K562 (cell line): ENCODE results near the gene TRIM65. TPM values are rescaled to one million over a fixed set of nuclear protein-coding genes. Genes with fewer than 3 reads are reported as not detected.

Source experiments
- ATAC-seq: fragments of 200-7000 bp; cut with Tn5 transposase; 3 replicates; pipeline ENCODE4 v1.9.1; 2020; ENCODE audit warnings: moderate library complexity
- BruUV-seq: library from RNA; stranded (reverse); fragments of 400-500 nt; replicated peaks from 2 replicates; lab custom pipeline; 2021; lab: Mats Ljungman, UMichigan
- CTCF ChIA-PET: fragments of 300-600 bp; formaldehyde crosslinking; extraction: SDS; loops from one replicate; lab custom pipeline; 2021; ENCODE audit warnings: low intra/inter-chr PET ratio; lab: Yijun Ruan, JAX
- POLR2A ChIA-PET: fragments of 300-600, 350-650 bp; sonication (Branson Sonifier 250); formaldehyde crosslinking; extraction: SDS; loops from one replicate; lab custom pipeline; 2021; ENCODE audit warnings: antibody characterized with exemption, inconsistent platforms; lab: Yijun Ruan, JAX
- DNase-seq, 4 experiments: peaks; one replicate each; pipeline versions ENCODE4 v3.0.0 to v3.0.0-alpha.2; 2011 to 2018; ENCODE audit warnings: low spot score in 3 of 4, mixed read lengths in 3 of 4; ENCODE audit errors: extremely low read depth in 1 of 4
- FAIRE-seq: peaks from 2 replicates; lab custom pipeline; 2011; peaks lifted over from hg19 to GRCh38; lab: Jason Lieb, UNC
- H2AFZ ChIP-seq: 2 replicates; pipeline ENCODE4 v1.6.0; 2011; ENCODE audit warnings: low read depth, low read length, control low read depth, inconsistent platforms
- H3K27ac ChIP-seq: fragments of 200-600 bp; 3 replicates; pipeline ENCODE4 v1.8.0; 2011; ENCODE audit warnings: low read depth, mild to moderate bottlenecking, control low read depth, inconsistent platforms, low read length, moderate library complexity, mixed read lengths; ENCODE audit errors: extremely low read depth
- H3K27me3 ChIP-seq, 2 experiments: fragments of 300-600 bp in 1 of 2; 2 replicates in 1 of 2; 3 replicates in 1 of 2; pipeline versions ENCODE4 v1.6.0 to v1.8.0; 2011; ENCODE audit warnings: inconsistent platforms in 2 of 2, low read length in 2 of 2, mild to moderate bottlenecking in 1 of 2, mixed read lengths in 1 of 2, moderate library complexity in 1 of 2; ENCODE audit not compliant: control insufficient read depth in 2 of 2, insufficient read depth in 2 of 2
- H3K36me3 ChIP-seq: fragments of 300-600 bp; 3 replicates; pipeline ENCODE4 v1.8.0; 2011; ENCODE audit warnings: mild to moderate bottlenecking, low read length, inconsistent platforms; ENCODE audit not compliant: control insufficient read depth, insufficient read depth
- H3K4me1 ChIP-seq, 2 experiments: fragments of 200-600 bp in 1 of 2; replicated peaks in 1 of 2; 2 replicates in 1 of 2; 3 replicates in 1 of 2; pipeline versions ENCODE4 v1.5.1 to v1.8.0; 2011; ENCODE audit warnings: inconsistent platforms in 2 of 2, low read length in 2 of 2, mild to moderate bottlenecking in 1 of 2, mixed read lengths in 1 of 2, moderate library complexity in 1 of 2; ENCODE audit not compliant: control insufficient read depth in 2 of 2, insufficient read depth in 2 of 2
- H3K4me2 ChIP-seq: 2 replicates; pipeline ENCODE4 v1.6.1; 2011; ENCODE audit warnings: low read length, control low read depth, inconsistent platforms, mixed read lengths; ENCODE audit not compliant: insufficient read depth
- H3K4me3 ChIP-seq: fragments of 200-600 bp; sonication (generic), shearing (Covaris generic); 2 replicates; pipeline ENCODE4 v1.5.1; 2016; ENCODE audit warnings: control low read depth, inconsistent platforms
- H3K79me2 ChIP-seq: fragments of 200-600 bp; 3 replicates; pipeline ENCODE4 v1.8.0; 2011; ENCODE audit warnings: low read length, inconsistent platforms; ENCODE audit not compliant: control insufficient read depth, insufficient read depth
- H3K9ac ChIP-seq, 2 experiments: 2 replicates each; pipeline versions ENCODE4 v1.6.0 to v1.6.1; 2011; ENCODE audit warnings: low read depth in 2 of 2, low read length in 2 of 2, control low read depth in 1 of 2, inconsistent platforms in 1 of 2, mild to moderate bottlenecking in 1 of 2, mixed read lengths in 1 of 2; ENCODE audit not compliant: insufficient read depth in 1 of 2
- H3K9me1 ChIP-seq: one replicate; pipeline ENCODE4 v1.6.0; 2011; ENCODE audit warnings: inconsistent platforms, mild to moderate bottlenecking, low read length, moderate library complexity; ENCODE audit not compliant: control insufficient read depth, insufficient read depth
- H3K9me3 ChIP-seq: replicated peaks from 2 replicates; pipeline ENCODE4 v1.5.1; 2011; ENCODE audit warnings: low read depth, low read length, inconsistent platforms; ENCODE audit not compliant: control insufficient read depth, insufficient read depth
- H4K20me1 ChIP-seq: replicated peaks from 2 replicates; pipeline ENCODE4 v1.6.1; 2011; ENCODE audit warnings: low read length, inconsistent platforms, mixed read lengths; ENCODE audit not compliant: control insufficient read depth, insufficient read depth
- BHLHE40 ChIP-seq: IDR thresholded peaks from 2 replicates; pipeline ENCODE4 v1.6.1; 2011; ENCODE audit warnings: low read length, improper control_type of control experiment
- CHD2 ChIP-seq: IDR thresholded peaks from 2 replicates; pipeline ENCODE4 v1.6.1; 2011; ENCODE audit warnings: low read depth, low read length
- JUND ChIP-seq, 2 experiments: IDR thresholded peaks; 2 replicates in 1 of 2; 3 replicates in 1 of 2; pipeline ENCODE4 v1.6.1; 2011; ENCODE audit warnings: borderline replicate concordance in 2 of 2, low read depth in 2 of 2, low read length in 2 of 2, improper control_type of control experiment in 1 of 2, missing biosample characterization in 1 of 2, missing genetic modification characterization in 1 of 2, missing genetic modification reagents in 1 of 2
- PBX2 ChIP-seq, 2 experiments: IDR thresholded peaks in 1 of 2; conservative IDR thresholded peaks in 1 of 2; 2 replicates each; pipeline ENCODE4 v1.6.1; 2016; ENCODE audit warnings: low read depth in 2 of 2, mild to moderate bottlenecking in 1 of 2, missing compliant biosample characterization in 1 of 2, missing genetic modification characterization in 1 of 2, moderate library complexity in 1 of 2
- POLR2G ChIP-seq: fragments of 200-400 bp; formaldehyde crosslinking; IDR thresholded peaks from 2 replicates; pipeline ENCODE4 v1.6.1; 2017; ENCODE audit warnings: low read depth, mild to moderate bottlenecking, antibody characterized with exemption, low read length, moderate library complexity
- PRPF4 ChIP-seq: fragments of 200-400 bp; formaldehyde crosslinking; IDR thresholded peaks from one replicate; pipeline ENCODE4 v1.6.1; 2017; ENCODE audit warnings: low read length, low read depth, mild to moderate bottlenecking; ENCODE audit not compliant: insufficient read depth, poor library complexity, severe bottlenecking
- RAD21 ChIP-seq, 2 experiments: fragments of 250-450 bp in 1 of 2; fragments of 450-650 bp in 1 of 2; sonication (Bioruptor Pico) in 1 of 2; formaldehyde crosslinking in 1 of 2; IDR thresholded peaks in 1 of 2; conservative IDR thresholded peaks in 1 of 2; 2 replicates each; pipeline versions ENCODE4 v1.4.0 to v1.8.0; 2020 to 2022; ENCODE audit warnings: mild to moderate bottlenecking in 2 of 2, moderate library complexity in 1 of 2
- RAD51 ChIP-seq: fragments of 450-650 bp; IDR thresholded peaks from 2 replicates; pipeline ENCODE4 v1.7.1; 2016; ENCODE audit warnings: low read depth, mild to moderate bottlenecking, borderline replicate concordance
- RCOR1 ChIP-seq, 2 experiments: IDR thresholded peaks; 2 replicates each; pipeline ENCODE4 v1.6.1; 2012; ENCODE audit warnings: low read depth in 2 of 2, low read length in 2 of 2, borderline replicate concordance in 1 of 2, improper control_type of control experiment in 1 of 2
- RFX1 ChIP-seq: fragments of 450-650 bp; IDR thresholded peaks from 2 replicates; pipeline ENCODE4 v1.6.1; 2016; ENCODE audit warnings: mild to moderate bottlenecking, moderate library complexity
- THRAP3 ChIP-seq: fragments of 450-650 bp; IDR thresholded peaks from 2 replicates; pipeline ENCODE4 v1.6.1; 2016; ENCODE audit warnings: mild to moderate bottlenecking, inconsistent platforms, borderline replicate concordance
- TRIM25 ChIP-seq: fragments of 450-650 bp; IDR thresholded peaks from 2 replicates; pipeline ENCODE4 v1.7.0; 2016; ENCODE audit warnings: borderline replicate concordance
- TRIM28 ChIP-seq: fragments of 450-650 bp; IDR thresholded peaks from 2 replicates; pipeline ENCODE4 v1.6.1; 2017
- ZNF512 ChIP-seq: IDR thresholded peaks from 2 replicates; pipeline ENCODE4 v1.6.1; 2016; ENCODE audit warnings: missing genetic modification characterization, missing compliant biosample characterization
- ZNF589 ChIP-seq: fragments of 200-800 bp; sonication (Bioruptor generic); IDR thresholded peaks from 2 replicates; pipeline ENCODE4 v1.6.1; 2016; ENCODE audit warnings: low read depth, missing genetic modification characterization, missing compliant biosample characterization
- WGBS: fragments of 100-300 bp; shearing (Covaris generic); methylation state at CpG from one replicate; pipeline ENCODE4 v1.1.6; 2016; ENCODE audit warnings: low coverage, mixed read lengths; ENCODE audit not compliant: insufficient coverage; ENCODE audit errors: missing lambda C conversion rate; 5-methylcytosine and 5-hydroxymethylcytosine counted together
- in situ Hi-C: fragments of 300-500 bp; cut with MboI; formaldehyde crosslinking; loops from 4 replicates; pipeline ENCODE4 v1.15.0; 2018; ENCODE audit warnings: inconsistent platforms, mixed read lengths
- intact Hi-C: fragments of 100-400 bp; cut with micrococcal nuclease; formaldehyde crosslinking; loops from 2 replicates; pipeline ENCODE4 v1.14.2; 2022
- polyA plus RNA-seq, 8 experiments: library from polyadenylated mRNA; depleted of rRNA in 4 of 8; stranded (reverse) in 5 of 8; unstranded in 3 of 8; fragments of >200 nt; fragmentation: Nextera tagmentation in 2 of 8; fragmentation: Illumina TruSeq in 1 of 8; extraction: Ambion mirVana in 2 of 8; extraction: Trizol in 1 of 8; gene quantifications; 2 replicates each; pipeline versions ENCODE4 v1.2.1 to v1.2.3, GENCODE V29; 2011 to 2014; ENCODE audit warnings: inconsistent platforms in 1 of 8, missing spikeins in 1 of 8
- total RNA-seq, 7 experiments: library from RNA; depleted of rRNA in 6 of 7; stranded (reverse); fragments of >200 nt in 6 of 7; fragmentation: Illumina TruSeq in 2 of 7; extraction: Trizol in 2 of 7; gene quantifications; 2 replicates each; pipeline versions ENCODE4 v1.2.1 to v1.2.3, GENCODE V29; 2011 to 2021; ENCODE audit warnings: low replicate concordance in 1 of 7

Gene TRIM65
- total and polyA plus RNA-seq, 9 of the 15 experiments (the other 6 are each of a cell fraction or from before 2014, with no cell fraction given), result 2.8 to 45.7 (median 22.9) TPM

DNA sequence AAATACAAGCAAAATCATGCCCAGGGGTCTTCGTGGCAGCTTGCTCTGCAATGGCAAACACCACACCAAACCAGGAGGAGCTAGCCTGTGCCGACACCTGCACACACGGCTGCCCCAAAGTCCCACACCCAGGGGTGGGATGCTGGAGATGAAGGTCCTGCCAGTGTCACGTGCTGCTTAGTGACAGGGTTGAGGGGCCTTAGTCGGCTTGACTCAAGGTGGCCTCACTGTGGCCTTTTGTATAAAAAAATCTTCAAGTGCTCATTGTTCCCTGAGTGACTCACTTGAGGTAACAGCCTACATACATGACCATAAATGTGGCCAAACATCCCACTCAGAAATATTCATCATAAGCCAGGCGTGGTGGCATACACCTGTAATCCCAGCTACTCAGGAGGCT, 7.3 kb downstream of the TRIM65 start:
- Histone ChIP-seq H3K9me3 (no peaks in the 10 kb centered on the region), H3K4me1 (peaks cover 3 to 52% of the 10 kb centered on the region in 2 experiments; a peak in 4 of 5 replicates), H3K9ac (peak overlapping the region in 1 of 2 experiments; percentile 73; a peak in 1 of 4 replicates), H3K36me3 (peaks cover 30% of the 10 kb centered on the region; the same call in 1 of the 3 replicates), H3K27ac (no peak overlapping the region), H3K27me3 (no peaks in the 10 kb centered on the region), H3K4me3 (no peak overlapping the region), H3K9me1 (no peaks in the 10 kb centered on the region), H3K79me2 (peaks cover 8% of the 10 kb centered on the region), H4K20me1 (no peaks in the 10 kb centered on the region), H3K4me2 (no peak overlapping the region), H2AFZ (no peak overlapping the region)
- ATAC-seq (peak; percentile 30; the same call in 2 of the 3 replicates), DNase-seq (peak in 2 of 4 experiments; percentile 49 to 59), FAIRE-seq (peak; percentile 60)
- TSS peak; percentile 45 for BruUV-seq
- in situ Hi-C loops (no loop called here), intact Hi-C loops (no loop called here)
- POLR2A ChIA-PET, result interaction anchor here (0.5 to 15.9 kb wide), 4 partner anchors 10 to 176 kb away, joined by 3 to 169 read pairs (median 6); partner anchors contain the start of gene TRIM47
- CTCF ChIA-PET, result no interaction called here
- WGBS, result 76% methylated on average over 6 of the region's 6 CpGs
- TF ChIP-seq BHLHE40 (peak; percentile 74), PBX2 (CRISPR knock-in tag; IDR thresholded peaks at IDR 0.05; ENCODE audit: low read depth) (no peak), PBX2 (tag; conservative IDR thresholded peaks at IDR 0.05; ENCODE audit: low read depth) (no peak), RFX1 (no peak), ZNF589 (no peak), ZNF512 (tag) (no peak), RAD51 (0 out of 2 replicates have a peak, but pooled peaks have one; percentile 13), POLR2G (peak; percentile 48; the same call in 1 of the 2 replicates), JUND (IDR thresholded peaks at IDR 0.05; ENCODE audit: borderline replicate concordance, low read depth, low read length) (no peak), JUND (tag; IDR thresholded peaks at IDR 0.05; ENCODE audit: borderline replicate concordance, low read depth, low read length) (no peak), PRPF4 (no peak), CHD2 (no peak), TRIM28 (no peak), THRAP3 (no peak), RAD21 (CRISPR knock-in tag; conservative IDR thresholded peaks at IDR 0.05 in 1 of 2, IDR thresholded peaks at IDR 0.05 in 1 of 2) (peak in 1 of 2 experiments; percentile 34; a peak in 2 of 4 replicates), TRIM25 (no peak), RCOR1 (IDR thresholded peaks at IDR 0.05; ENCODE audit: borderline replicate concordance in 1 of 2, low read depth in 2 of 2, low read length in 2 of 2) (no peak)
